ENCODE data around the gene CNTFR.

The CNTFR gene

DNA sequence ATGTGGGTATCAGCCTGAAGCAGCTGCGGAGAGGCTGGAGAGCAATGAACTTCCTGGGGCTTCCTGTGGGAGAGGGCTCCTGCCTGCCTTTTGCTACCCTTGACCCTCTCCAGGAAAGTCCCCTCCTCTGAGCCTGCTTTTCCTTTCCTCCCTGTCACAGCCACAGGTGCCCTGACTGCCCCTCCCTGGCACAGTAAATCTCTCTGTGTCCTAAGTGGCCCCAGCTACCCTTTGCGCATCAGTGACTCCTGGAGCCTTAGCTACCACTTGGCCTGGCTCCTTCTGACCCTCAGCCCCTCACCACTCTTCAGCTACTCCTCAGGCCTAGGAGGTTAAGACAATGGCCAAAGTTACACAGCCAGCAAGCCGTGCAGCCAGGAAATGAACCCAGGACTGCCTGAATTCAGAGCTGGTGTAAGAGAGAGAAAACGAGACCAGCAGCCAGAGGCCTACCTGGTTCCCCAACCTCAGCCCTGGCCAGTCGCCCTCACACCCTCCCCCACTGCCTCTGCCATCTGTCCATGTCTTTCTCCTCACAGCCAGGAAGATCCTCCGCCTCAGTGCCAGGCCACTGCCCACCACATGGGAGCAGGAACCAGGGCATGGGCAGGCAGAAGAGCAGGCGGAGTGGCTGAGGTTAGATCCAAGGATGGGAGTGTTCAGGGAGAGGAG is 18.6 kb downstream of the CNTFR start:
- TF ChIP-seq, protein P1, sequence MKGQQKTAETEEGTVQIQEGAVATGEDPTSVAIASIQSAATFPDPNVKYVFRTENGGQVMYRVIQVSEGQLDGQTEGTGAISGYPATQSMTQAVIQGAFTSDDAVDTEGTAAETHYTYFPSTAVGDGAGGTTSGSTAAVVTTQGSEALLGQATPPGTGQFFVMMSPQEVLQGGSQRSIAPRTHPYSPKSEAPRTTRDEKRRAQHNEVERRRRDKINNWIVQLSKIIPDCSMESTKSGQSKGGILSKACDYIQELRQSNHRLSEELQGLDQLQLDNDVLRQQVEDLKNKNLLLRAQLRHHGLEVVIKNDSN (IDR thresholded peaks at IDR 0.05): no peak
- TF ChIP-seq EGR1 (IDR thresholded peaks at IDR 0.05): no peak
- TF ChIP-seq, protein P2, sequence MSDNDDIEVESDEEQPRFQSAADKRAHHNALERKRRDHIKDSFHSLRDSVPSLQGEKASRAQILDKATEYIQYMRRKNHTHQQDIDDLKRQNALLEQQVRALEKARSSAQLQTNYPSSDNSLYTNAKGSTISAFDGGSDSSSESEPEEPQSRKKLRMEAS (IDR thresholded peaks at IDR 0.05): no peak
- no peak for TF ChIP-seq ZBTB7A (IDR thresholded peaks at IDR 0.05; ENCODE audit: low read depth)
- no peak for TF ChIP-seq TAF1 (IDR thresholded peaks at IDR 0.05; ENCODE audit: low read depth)
- no peak for TF ChIP-seq TCF12 (IDR thresholded peaks at IDR 0.05; ENCODE audit: low read depth)
- no peak for TF ChIP-seq NFIC (IDR thresholded peaks at IDR 0.05)
- no peak for TF ChIP-seq EP300 (IDR thresholded peaks at IDR 0.05; ENCODE audit: borderline replicate concordance)
- TF ChIP-seq CEBPB (IDR thresholded peaks at IDR 0.05): no peak
- TF ChIP-seq YY1 (IDR thresholded peaks at IDR 0.05; ENCODE audit: low read depth): no peak
- TF ChIP-seq, protein P3, sequence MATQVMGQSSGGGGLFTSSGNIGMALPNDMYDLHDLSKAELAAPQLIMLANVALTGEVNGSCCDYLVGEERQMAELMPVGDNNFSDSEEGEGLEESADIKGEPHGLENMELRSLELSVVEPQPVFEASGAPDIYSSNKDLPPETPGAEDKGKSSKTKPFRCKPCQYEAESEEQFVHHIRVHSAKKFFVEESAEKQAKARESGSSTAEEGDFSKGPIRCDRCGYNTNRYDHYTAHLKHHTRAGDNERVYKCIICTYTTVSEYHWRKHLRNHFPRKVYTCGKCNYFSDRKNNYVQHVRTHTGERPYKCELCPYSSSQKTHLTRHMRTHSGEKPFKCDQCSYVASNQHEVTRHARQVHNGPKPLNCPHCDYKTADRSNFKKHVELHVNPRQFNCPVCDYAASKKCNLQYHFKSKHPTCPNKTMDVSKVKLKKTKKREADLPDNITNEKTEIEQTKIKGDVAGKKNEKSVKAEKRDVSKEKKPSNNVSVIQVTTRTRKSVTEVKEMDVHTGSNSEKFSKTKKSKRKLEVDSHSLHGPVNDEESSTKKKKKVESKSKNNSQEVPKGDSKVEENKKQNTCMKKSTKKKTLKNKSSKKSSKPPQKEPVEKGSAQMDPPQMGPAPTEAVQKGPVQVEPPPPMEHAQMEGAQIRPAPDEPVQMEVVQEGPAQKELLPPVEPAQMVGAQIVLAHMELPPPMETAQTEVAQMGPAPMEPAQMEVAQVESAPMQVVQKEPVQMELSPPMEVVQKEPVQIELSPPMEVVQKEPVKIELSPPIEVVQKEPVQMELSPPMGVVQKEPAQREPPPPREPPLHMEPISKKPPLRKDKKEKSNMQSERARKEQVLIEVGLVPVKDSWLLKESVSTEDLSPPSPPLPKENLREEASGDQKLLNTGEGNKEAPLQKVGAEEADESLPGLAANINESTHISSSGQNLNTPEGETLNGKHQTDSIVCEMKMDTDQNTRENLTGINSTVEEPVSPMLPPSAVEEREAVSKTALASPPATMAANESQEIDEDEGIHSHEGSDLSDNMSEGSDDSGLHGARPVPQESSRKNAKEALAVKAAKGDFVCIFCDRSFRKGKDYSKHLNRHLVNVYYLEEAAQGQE (IDR thresholded peaks at IDR 0.05; ENCODE audit: low read depth): no peak
- TF ChIP-seq FOXM1 (IDR thresholded peaks at IDR 0.05; ENCODE audit: borderline replicate concordance, low read depth): no peak
- no peak for TF ChIP-seq RAD21 (IDR thresholded peaks at IDR 0.05; ENCODE audit: low read depth)
- TF ChIP-seq CREB1 (IDR thresholded peaks at IDR 0.05; ENCODE audit: low read depth): no peak

DNA sequence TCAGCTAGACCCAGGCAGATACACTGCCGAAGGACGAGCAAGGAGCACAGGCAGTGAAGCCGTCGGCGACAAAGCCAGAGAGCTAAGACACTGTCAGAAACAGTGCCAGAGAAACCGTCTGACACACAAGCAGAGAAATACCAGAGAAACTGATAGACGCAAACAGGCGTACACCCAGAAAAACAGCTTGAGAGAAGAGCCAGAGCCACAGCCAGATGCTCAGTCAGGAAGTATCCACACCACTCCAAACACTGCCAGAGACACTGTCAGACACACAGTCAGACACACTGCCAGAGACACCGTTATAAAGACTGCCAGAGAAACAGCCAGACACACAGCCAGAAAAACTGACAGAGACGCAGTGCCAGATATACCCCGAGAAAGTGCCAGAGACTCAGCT is 19.1 kb downstream of the CNTFR start:
- TF ChIP-seq RAD21 (IDR thresholded peaks at IDR 0.05; ENCODE audit: low read depth) (no peak), EP300 (IDR thresholded peaks at IDR 0.05; ENCODE audit: borderline replicate concordance) (no peak), CREB1 (IDR thresholded peaks at IDR 0.05; ENCODE audit: low read depth) (no peak)

DNA sequence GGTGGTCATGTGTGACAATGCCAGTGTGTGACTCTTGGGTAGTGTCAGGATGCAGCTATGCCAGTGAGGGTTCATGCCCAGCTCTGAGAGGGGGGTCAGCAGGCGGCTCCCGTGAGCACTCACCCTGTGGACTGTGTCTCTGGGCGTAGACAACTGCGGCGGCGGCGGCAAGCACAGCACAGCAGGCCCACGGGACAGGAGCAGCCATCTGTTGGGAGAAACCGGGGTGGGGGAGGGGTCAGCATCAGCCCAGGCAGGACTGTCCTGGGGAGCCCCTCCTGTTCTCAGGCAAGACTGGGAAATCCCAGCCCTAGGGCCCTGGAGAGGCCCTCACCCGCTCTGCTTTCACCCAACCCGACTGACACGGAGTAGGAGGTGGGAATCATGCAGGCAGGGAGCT is 20.8 kb downstream of the CNTFR start:
- TF ChIP-seq YY1 (IDR thresholded peaks at IDR 0.05; ENCODE audit: low read depth) (no peak), TEAD4 (IDR thresholded peaks at IDR 0.05) (no peak), FOXM1 (IDR thresholded peaks at IDR 0.05; ENCODE audit: borderline replicate concordance, low read depth) (no peak), EGR1 (IDR thresholded peaks at IDR 0.05) (no peak), RAD21 (IDR thresholded peaks at IDR 0.05; ENCODE audit: low read depth) (no peak), NFIC (IDR thresholded peaks at IDR 0.05) (no peak), CEBPB (IDR thresholded peaks at IDR 0.05) (no peak), TCF12 (IDR thresholded peaks at IDR 0.05; ENCODE audit: low read depth) (no peak), ZBTB7A (IDR thresholded peaks at IDR 0.05; ENCODE audit: low read depth) (no peak), CREB1 (IDR thresholded peaks at IDR 0.05; ENCODE audit: low read depth) (no peak), TAF1 (IDR thresholded peaks at IDR 0.05; ENCODE audit: low read depth) (no peak), EP300 (IDR thresholded peaks at IDR 0.05; ENCODE audit: borderline replicate concordance) (no peak)
- TF ChIP-seq, protein P3 (IDR thresholded peaks at IDR 0.05; ENCODE audit: low read depth): no peak
- TF ChIP-seq, protein P1 (IDR thresholded peaks at IDR 0.05): no peak
- TF ChIP-seq, protein P2 (IDR thresholded peaks at IDR 0.05): no peak

DNA sequence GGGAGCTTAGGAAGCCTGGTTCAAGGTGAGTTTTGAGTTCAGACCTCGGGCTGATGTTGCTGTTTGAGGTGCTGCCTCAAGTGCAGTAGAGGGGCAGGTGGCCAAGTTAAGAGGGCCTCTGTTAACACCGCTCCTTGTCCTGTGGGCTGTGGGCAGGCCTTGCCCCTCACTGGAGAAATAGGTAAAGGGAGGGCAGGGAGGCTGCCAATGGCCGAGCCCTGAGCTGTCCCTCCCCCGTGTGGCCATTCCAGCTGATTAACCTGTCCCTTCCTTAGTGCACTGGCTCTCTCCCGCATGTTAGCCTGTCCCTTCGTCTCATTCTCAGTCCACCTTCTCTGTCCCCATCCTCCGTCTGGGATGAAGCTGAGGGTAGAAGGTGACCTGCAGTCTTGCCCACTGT is 21.4 kb downstream of the CNTFR start:
- no peak for TF ChIP-seq FOXM1 (IDR thresholded peaks at IDR 0.05; ENCODE audit: borderline replicate concordance, low read depth)
- TF ChIP-seq TCF12 (IDR thresholded peaks at IDR 0.05; ENCODE audit: low read depth): no peak
- no peak for TF ChIP-seq CREB1 (IDR thresholded peaks at IDR 0.05; ENCODE audit: low read depth)
- TF ChIP-seq, protein P2 (IDR thresholded peaks at IDR 0.05): no peak
- TF ChIP-seq TAF1 (IDR thresholded peaks at IDR 0.05; ENCODE audit: low read depth): no peak
- TF ChIP-seq, protein P1 (IDR thresholded peaks at IDR 0.05): no peak
- TF ChIP-seq RAD21 (IDR thresholded peaks at IDR 0.05; ENCODE audit: low read depth): no peak
- TF ChIP-seq ZBTB7A (IDR thresholded peaks at IDR 0.05; ENCODE audit: low read depth): no peak

DNA sequence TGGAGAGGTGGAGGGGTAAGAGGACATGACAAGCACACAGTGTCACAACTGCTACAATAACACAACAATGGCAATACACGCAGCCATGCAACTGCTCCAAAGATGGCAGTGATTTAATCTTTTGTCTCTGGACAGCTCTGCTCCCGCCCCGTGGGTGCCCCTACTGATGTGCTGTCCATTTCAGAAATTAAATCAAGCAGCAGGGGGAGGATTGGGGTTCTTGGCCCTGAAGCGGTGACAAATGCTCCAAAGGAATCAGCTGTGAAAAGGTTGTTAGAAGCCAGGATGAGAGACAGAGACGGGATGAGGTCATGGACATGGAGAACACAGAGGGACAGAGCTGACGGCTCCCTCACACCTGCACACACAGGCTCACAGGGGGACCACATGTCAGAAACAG is 22.6 kb downstream of the CNTFR start:
- TF ChIP-seq, protein P1 (IDR thresholded peaks at IDR 0.05): no peak
- TF ChIP-seq TCF12 (IDR thresholded peaks at IDR 0.05; ENCODE audit: low read depth): no peak
- TF ChIP-seq ZBTB7A (IDR thresholded peaks at IDR 0.05; ENCODE audit: low read depth): no peak
- no peak for TF ChIP-seq EP300 (IDR thresholded peaks at IDR 0.05; ENCODE audit: borderline replicate concordance)
- TF ChIP-seq RAD21 (IDR thresholded peaks at IDR 0.05; ENCODE audit: low read depth): no peak
- TF ChIP-seq, protein P2 (IDR thresholded peaks at IDR 0.05): no peak

Measured in Ishikawa (cell line).